Measurements from ENCODE around the gene FKBP5. TPM values are rescaled to one million over a fixed set of nuclear protein-coding genes. Genes with fewer than 3 reads are reported as not detected.

The FKBP5 gene
- 30.3 and 33.1 TPM in 2 replicates for total RNA-seq

DNA sequence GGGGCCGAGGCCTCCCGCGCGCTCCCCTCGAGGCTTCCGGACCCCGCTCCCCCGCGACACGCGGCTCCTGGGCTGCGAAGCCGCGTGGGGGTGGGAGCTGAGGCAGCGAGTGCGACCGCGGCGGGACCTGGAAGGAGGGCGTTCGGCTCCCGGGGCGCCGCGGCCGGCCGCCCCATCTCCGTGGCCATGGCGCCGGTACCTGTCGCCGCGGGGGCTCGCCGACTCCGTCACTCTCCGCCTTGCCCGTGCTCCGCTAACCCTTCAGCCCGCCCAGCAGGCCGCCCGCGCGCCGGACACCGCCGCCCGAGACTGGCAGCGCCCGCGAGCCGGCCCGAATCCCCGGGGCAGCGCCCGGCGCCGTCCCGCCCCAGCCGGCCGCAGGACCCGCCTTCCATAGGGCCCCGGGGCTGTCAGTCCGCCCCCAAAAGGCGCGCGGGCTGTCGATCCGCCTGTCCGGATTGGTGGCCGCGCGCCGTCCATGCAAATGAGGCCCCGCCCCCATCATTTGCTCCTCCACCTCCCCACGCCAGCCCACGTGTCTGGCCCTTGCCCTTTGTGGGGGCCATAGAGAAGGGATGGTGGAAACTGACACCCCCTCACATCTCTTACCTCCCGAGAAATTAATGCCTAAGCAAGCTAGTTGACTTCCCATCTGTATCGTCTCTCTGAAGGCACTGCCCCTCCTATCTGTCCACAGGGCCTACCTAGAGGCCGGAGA, at the start of gene FKBP5:
Gene FKBP5, minus strand, starts transcription at position 311 of the 718 bp plus-strand sequence. CDS start 46,091 bp downstream, outside the sequence.

DNA sequence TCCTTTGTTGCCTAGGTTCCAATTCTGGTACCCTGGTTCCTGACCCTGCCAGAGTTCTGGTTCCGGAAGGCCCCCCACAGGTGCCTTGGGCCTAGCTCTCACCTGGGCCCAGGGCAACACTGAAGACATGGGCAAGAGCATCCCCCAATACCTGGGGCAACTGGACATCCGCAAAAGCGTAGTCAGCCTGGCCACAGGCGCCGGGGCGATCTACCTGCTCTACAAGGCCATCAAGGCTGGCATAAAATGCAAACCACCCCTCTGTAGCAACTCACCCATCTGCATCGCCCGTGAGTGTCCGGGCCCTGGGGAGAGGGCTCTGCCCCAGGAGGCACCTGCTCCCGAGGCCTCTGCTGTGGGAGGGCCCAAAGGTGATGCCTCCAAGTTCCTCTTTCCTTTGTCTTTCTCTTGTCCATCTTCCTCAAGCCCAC, 48.3 kb upstream of the FKBP5 start, which contains the start of gene ARMC12:
Gene ARMC12, plus strand, starts transcription at position 51 of the 431 bp plus-strand sequence. Its CDS starts 77 bp downstream, at position 128.

Other genes with a start within 250 kb of the FKBP5 start
- gene FANCE, start 236.6 kb downstream of the FKBP5 start, total RNA-seq: 10.3 and 11.3 TPM in 2 replicates
- 1,377 and 1,878 TPM in 2 replicates for gene RPL10A, start 220.5 kb downstream of the FKBP5 start, total RNA-seq
- under 0.01 and 0.31 TPM in 2 replicates for gene TEAD3, start 191.8 kb downstream of the FKBP5 start, total RNA-seq
- gene TULP1, start 176.0 kb downstream of the FKBP5 start, total RNA-seq: not detected in 2 replicates
- 0.50 TPM in 1 of 2 replicates, not detected in the other for gene ARMC12, start 48.1 kb upstream of the FKBP5 start, total RNA-seq
- not detected in 2 replicates for gene CLPSL2, start 87.7 kb upstream of the FKBP5 start, total RNA-seq
- gene CLPSL1, start 92.1 kb upstream of the FKBP5 start, total RNA-seq: not detected in 2 replicates
- not detected in 2 replicates for gene CLPS, start 108.4 kb upstream of the FKBP5 start, total RNA-seq
- not detected in 2 replicates for gene LHFPL5, start 116.4 kb upstream of the FKBP5 start, total RNA-seq
- gene SRPK1, start 232.2 kb upstream of the FKBP5 start, total RNA-seq: 30.9 and 68.2 TPM in 2 replicates

Data from bladder microvascular endothelial cell (primary cell).